ENCODE measurements around the gene IL4I1.
"Not testable (repeated sequence)": the region's sequence is repeated elsewhere in the genome, so short reads cannot be mapped to it uniquely, and the experiment has no call there.

The IL4I1 gene

GRCh38 chr19:49896863-49897621 is at the start of gene IL4I1:
IL4I1 (minus strand) TSS chr19:49896887; CDS start chr19:49896160, 727 bp downstream.
- peak; percentile 78 for DNase-seq (ENCODE audit: low spot score)

GRCh38 chr19:49946415-49946814 is 49.7 kb upstream of the IL4I1 start:
- DNase-seq (ENCODE audit: low spot score): no peak
- no peak for TF ChIP-seq CTCF (IDR thresholded peaks at IDR 0.05; ENCODE audit: extremely low read depth, missing control alignments)

More at GRCh38 chr19:49896863-49897621, at the start of gene IL4I1:
- no peak for TF ChIP-seq CTCF (IDR thresholded peaks at IDR 0.05; ENCODE audit: extremely low read depth, missing control alignments)

- not testable (repeated sequence) for DNase-seq (ENCODE audit: low spot score)
Observed at GRCh38 chr19:49944567-49944966, 47.9 kb upstream of the IL4I1 start.

- DNase-seq (ENCODE audit: low spot score): no peak
- no peak for TF ChIP-seq CTCF (IDR thresholded peaks at IDR 0.05; ENCODE audit: extremely low read depth, missing control alignments)
Observed at GRCh38 chr19:49940482-49940791, 43.8 kb upstream of the IL4I1 start.

- DNase-seq (ENCODE audit: low spot score): no peak
- no peak for TF ChIP-seq CTCF (IDR thresholded peaks at IDR 0.05; ENCODE audit: extremely low read depth, missing control alignments)
Observed at GRCh38 chr19:49939721-49940481, 43.2 kb upstream of the IL4I1 start.

- no peak for TF ChIP-seq CTCF (IDR thresholded peaks at IDR 0.05; ENCODE audit: extremely low read depth, missing control alignments)
- no peak for DNase-seq (ENCODE audit: low spot score)
Observed at GRCh38 chr19:49938662-49939061, 42.0 kb upstream of the IL4I1 start.

GRCh38 chr19:49937750-49938381 is 41.2 kb upstream of the IL4I1 start:
- TF ChIP-seq CTCF (IDR thresholded peaks at IDR 0.05; ENCODE audit: extremely low read depth, missing control alignments): peak; percentile 89
- peak; percentile 74 for DNase-seq (ENCODE audit: low spot score)
